ENCODE measurements around the gene COL28A1.

COL28A1 gene

GRCh38 chr7:7385421-7385820 is 150.3 kb downstream of the COL28A1 start:
- Histone ChIP-seq H3K9me2 (replicated peaks; ENCODE audit: low read depth, low read length) (no peaks in the 10 kb centered on the region), H4K20me1 (ENCODE audit: insufficient read depth, low read length, poor library complexity, severe bottlenecking) (no peaks in the 10 kb centered on the region), H3K27me3 (ENCODE audit: insufficient read depth, low read length, poor library complexity, severe bottlenecking) (no peaks in the 10 kb centered on the region), H3K79me2 (ENCODE audit: insufficient read depth, low read length) (no peaks in the 10 kb centered on the region), H3K9ac (ENCODE audit: low read depth, low read length, poor library complexity, severe bottlenecking) (no peak overlapping the region), H3F3A (ENCODE audit: low read depth) (no peaks in the 10 kb centered on the region), H3K4me1 (ENCODE audit: insufficient read depth, low read length, poor library complexity, severe bottlenecking) (peaks cover 3% of the 10 kb centered on the region), H3K4me2 (ENCODE audit: low read depth, low read length, poor library complexity, severe bottlenecking) (no peak overlapping the region), H3K9me3 (ENCODE audit: insufficient read depth, low read depth, low read length) (no peaks in the 10 kb centered on the region), H3K36me3 (ENCODE audit: insufficient read depth, low read length) (no peaks in the 10 kb centered on the region), H3K4me3 (ENCODE audit: low read length, poor library complexity, severe bottlenecking) (no peak overlapping the region), H2AFZ (ENCODE audit: low read length) (peak overlapping the region; percentile 22; the same call in 1 of the 2 replicates)
- TF ChIP-seq EZH2phosphoT487 (IDR thresholded peaks at IDR 0.05; ENCODE audit: borderline replicate concordance) (no peak), CTCF (conservative IDR thresholded peaks at IDR 0.05; ENCODE audit: low read length) (no peak)

- Histone ChIP-seq H3K9me3 (ENCODE audit: insufficient read depth, low read depth, low read length) (no peaks in the 10 kb centered on the region), H3K9ac (ENCODE audit: low read depth, low read length, poor library complexity, severe bottlenecking) (no peak overlapping the region), H3K4me2 (ENCODE audit: low read depth, low read length, poor library complexity, severe bottlenecking) (no peak overlapping the region), H3K9me2 (replicated peaks; ENCODE audit: low read depth, low read length) (no peaks in the 10 kb centered on the region), H2AFZ (ENCODE audit: low read length) (no peak overlapping the region), H3K79me2 (ENCODE audit: insufficient read depth, low read length) (no peaks in the 10 kb centered on the region), H3K27me3 (ENCODE audit: insufficient read depth, low read length, poor library complexity, severe bottlenecking) (no peaks in the 10 kb centered on the region), H3F3A (ENCODE audit: low read depth) (no peaks in the 10 kb centered on the region), H3K4me3 (ENCODE audit: low read length, poor library complexity, severe bottlenecking) (no peak overlapping the region), H3K4me1 (ENCODE audit: insufficient read depth, low read length, poor library complexity, severe bottlenecking) (peaks cover 3% of the 10 kb centered on the region), H3K36me3 (ENCODE audit: insufficient read depth, low read length) (no peaks in the 10 kb centered on the region), H4K20me1 (ENCODE audit: insufficient read depth, low read length, poor library complexity, severe bottlenecking) (no peaks in the 10 kb centered on the region)
- TF ChIP-seq CTCF (conservative IDR thresholded peaks at IDR 0.05; ENCODE audit: low read length), result no peak
- TF ChIP-seq EZH2phosphoT487 (IDR thresholded peaks at IDR 0.05; ENCODE audit: borderline replicate concordance), result no peak
Measured at GRCh38 chr7:7384228-7384627, 151.4 kb downstream of the COL28A1 start.

- no peak overlapping the region for H3K4me2 ChIP-seq (ENCODE audit: low read depth, low read length, poor library complexity, severe bottlenecking)
- H3F3A ChIP-seq (ENCODE audit: low read depth), result no peaks in the 10 kb centered on the region
- no peaks in the 10 kb centered on the region for H3K27me3 ChIP-seq (ENCODE audit: insufficient read depth, low read length, poor library complexity, severe bottlenecking)
- H3K36me3 ChIP-seq (ENCODE audit: insufficient read depth, low read length), result no peaks in the 10 kb centered on the region
- no peak for TF ChIP-seq CTCF (conservative IDR thresholded peaks at IDR 0.05; ENCODE audit: low read length)
- TF ChIP-seq EZH2phosphoT487 (IDR thresholded peaks at IDR 0.05; ENCODE audit: borderline replicate concordance), result no peak
- no peaks in the 10 kb centered on the region for H3K9me3 ChIP-seq (ENCODE audit: insufficient read depth, low read depth, low read length)
- H3K9ac ChIP-seq (ENCODE audit: low read depth, low read length, poor library complexity, severe bottlenecking), result no peak overlapping the region
- H3K4me3 ChIP-seq (ENCODE audit: low read length, poor library complexity, severe bottlenecking), result no peak overlapping the region
- H3K9me2 ChIP-seq (replicated peaks; ENCODE audit: low read depth, low read length), result no peaks in the 10 kb centered on the region
- H4K20me1 ChIP-seq (ENCODE audit: insufficient read depth, low read length, poor library complexity, severe bottlenecking), result no peaks in the 10 kb centered on the region
- H3K4me1 ChIP-seq (ENCODE audit: insufficient read depth, low read length, poor library complexity, severe bottlenecking), result peaks cover 23% of the 10 kb centered on the region
- H2AFZ ChIP-seq (ENCODE audit: low read length), result peak overlapping the region; percentile 24; the same call in 1 of the 2 replicates
- H3K79me2 ChIP-seq (ENCODE audit: insufficient read depth, low read length), result no peaks in the 10 kb centered on the region
Measured at GRCh38 chr7:7375538-7375937, 160.1 kb downstream of the COL28A1 start.
